ENCODE results near the gene PITRM1.

The PITRM1 gene

DNA sequence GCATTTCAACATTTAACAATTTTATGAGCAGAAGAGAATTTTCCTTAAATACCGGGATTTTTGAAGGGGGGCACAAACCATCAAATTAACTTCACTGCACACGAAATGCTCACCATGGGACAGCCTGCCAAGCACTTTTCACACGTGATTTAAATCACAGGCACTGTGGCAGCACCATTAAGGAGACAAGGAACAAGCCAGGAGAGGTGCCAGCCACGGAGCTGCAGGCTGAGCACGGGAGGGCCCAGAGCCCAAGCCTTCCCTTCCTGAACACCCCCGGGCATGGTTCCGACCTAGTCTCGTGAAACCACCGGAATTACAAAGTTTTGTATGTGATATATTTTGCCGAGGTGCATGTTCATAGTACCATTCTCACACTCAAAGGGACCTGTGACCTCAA lies 13.4 kb downstream of the PITRM1 start:
- H3K27ac ChIP-seq: no peak overlapping the region

GRCh38 chr10:3154666-3155065 lies 17.9 kb downstream of the PITRM1 start:
- no peak overlapping the region for H3K27ac ChIP-seq
- no peak for TF ChIP-seq CTCF (conservative IDR thresholded peaks at IDR 0.05)

More for the DNA sequence above, 13.4 kb downstream of the PITRM1 start:
- TF ChIP-seq CTCF (conservative IDR thresholded peaks at IDR 0.05): no peak

GRCh38 chr10:3152566-3152935 lies 20.0 kb downstream of the PITRM1 start:
- no peak overlapping the region for H3K27ac ChIP-seq
- TF ChIP-seq CTCF (conservative IDR thresholded peaks at IDR 0.05): no peak

- no peak for TF ChIP-seq CTCF (conservative IDR thresholded peaks at IDR 0.05)
- H3K27ac ChIP-seq: no peak overlapping the region
Observed at GRCh38 chr10:3151889-3152565, 20.6 kb downstream of the PITRM1 start.

- no peak for TF ChIP-seq CTCF (conservative IDR thresholded peaks at IDR 0.05)
- no peak overlapping the region for H3K27ac ChIP-seq
Observed at GRCh38 chr10:3150961-3151360, 21.6 kb downstream of the PITRM1 start.

DNA sequence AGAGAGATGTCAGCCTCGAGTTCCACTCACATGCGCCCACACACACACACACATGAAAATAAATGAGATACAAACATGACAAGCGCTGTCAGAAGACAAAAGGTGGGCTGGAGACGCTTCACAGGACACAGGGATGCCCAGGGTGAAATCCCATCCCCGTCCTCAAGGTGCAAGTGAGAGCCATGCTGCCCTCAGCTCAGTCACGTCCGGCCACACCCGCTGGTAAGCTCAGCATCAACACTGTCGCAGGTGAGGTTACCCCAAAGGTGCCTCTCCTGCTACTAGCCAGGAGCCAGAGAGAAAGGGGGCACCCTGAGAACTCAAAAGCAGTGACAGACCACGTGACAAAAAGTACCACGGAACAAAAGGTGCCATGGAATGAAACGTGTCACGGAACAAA lies 22.2 kb downstream of the PITRM1 start:
- H3K27ac ChIP-seq: no peak overlapping the region
- no peak for TF ChIP-seq CTCF (conservative IDR thresholded peaks at IDR 0.05)

GRCh38 chr10:3149918-3150317 lies 22.7 kb downstream of the PITRM1 start:
- H3K27ac ChIP-seq: no peak overlapping the region
- no peak for TF ChIP-seq CTCF (conservative IDR thresholded peaks at IDR 0.05)

Measured in VCaP (cell line).